ENCODE measurements around the gene SLC12A1. TPM values are rescaled to one million over a fixed set of nuclear protein-coding genes. Genes with fewer than 3 reads are reported as not detected.

Gene SLC12A1
- total RNA-seq, 1 donor from 2014 or later, result not detected

- H3K36me3 ChIP-seq, result no peaks in the 10 kb centered on the region
- no peaks in the 10 kb centered on the region for H3K4me1 ChIP-seq
- H3K4me3 ChIP-seq, result no peak overlapping the region
- ATAC-seq (no peak), DNase-seq (no peak)
- H3K27ac ChIP-seq, result no peak overlapping the region
- TF ChIP-seq CTCF (IDR thresholded peaks at IDR 0.05), result no peak
- H3K9me3 ChIP-seq, result no peaks in the 10 kb centered on the region
- intact Hi-C loops (cut with DNase I), result no loop called here
- H3K27me3 ChIP-seq, result no peaks in the 10 kb centered on the region
Observed at GRCh38 chr15:48186271-48186670, 19.8 kb upstream of the SLC12A1 start.

GRCh38 chr15:48190932-48191573, 15.0 kb upstream of the SLC12A1 start:
- no peak for TF ChIP-seq CTCF (IDR thresholded peaks at IDR 0.05)
- ATAC-seq (peak; percentile 63), DNase-seq (peak; percentile 82)
- no peaks in the 10 kb centered on the region for H3K9me3 ChIP-seq
- H3K27ac ChIP-seq, result no peak overlapping the region
- H3K27me3 ChIP-seq, result no peaks in the 10 kb centered on the region
- H3K4me1 ChIP-seq, result no peaks in the 10 kb centered on the region
- intact Hi-C loops (cut with DNase I), result no loop called here
- H3K36me3 ChIP-seq, result no peaks in the 10 kb centered on the region
- no peak overlapping the region for H3K4me3 ChIP-seq

- no peak for TF ChIP-seq CTCF (IDR thresholded peaks at IDR 0.05)
- Histone ChIP-seq H3K27me3 (no peaks in the 10 kb centered on the region), H3K4me1 (no peaks in the 10 kb centered on the region), H3K27ac (no peak within 1 kb of the TSS), H3K9me3 (no peaks in the 10 kb centered on the region), H3K4me3 (no peak within 1 kb of the TSS), H3K36me3 (no peaks in the 10 kb centered on the region)
- intact Hi-C loops (cut with DNase I), result no loop called here
- ATAC-seq (no peak), DNase-seq (no peak)
Observed at GRCh38 chr15:48191574-48192225, 14.4 kb upstream of the SLC12A1 start, which contains the start of gene CTXN2. Gene CTXN2, plus strand, starts transcription at chr15:48191665. Its CDS starts 9,636 bp downstream, at chr15:48201301.

- H3K36me3 ChIP-seq, result no peaks in the 10 kb centered on the region
- no peak for TF ChIP-seq CTCF (IDR thresholded peaks at IDR 0.05)
- no peak overlapping the region for H3K4me3 ChIP-seq
- intact Hi-C loops (cut with DNase I), result no loop called here
- DNase-seq, result no peak
- H3K4me1 ChIP-seq, result no peaks in the 10 kb centered on the region
- peaks cover 7% of the 10 kb centered on the region for H3K27me3 ChIP-seq
- no peak for ATAC-seq
- H3K27ac ChIP-seq, result no peak overlapping the region
- no peaks in the 10 kb centered on the region for H3K9me3 ChIP-seq
Observed at GRCh38 chr15:48202068-48202467, 4.0 kb upstream of the SLC12A1 start.

- no peak for ATAC-seq
- no peaks in the 10 kb centered on the region for H3K36me3 ChIP-seq
- H3K27ac ChIP-seq, result no peak overlapping the region
- H3K4me1 ChIP-seq, result no peaks in the 10 kb centered on the region
- TF ChIP-seq CTCF (IDR thresholded peaks at IDR 0.05), result no peak
- no peaks in the 10 kb centered on the region for H3K9me3 ChIP-seq
- no peak overlapping the region for H3K4me3 ChIP-seq
- no peaks in the 10 kb centered on the region for H3K27me3 ChIP-seq
- no peak for DNase-seq
- intact Hi-C loops (cut with DNase I), result no loop called here
Observed at GRCh38 chr15:48221261-48221660, 15.2 kb downstream of the SLC12A1 start.

All from upper lobe of right lung (tissue), 1 donor.